HG02943 (cell line): Measurements from ENCODE around the gene TSC22D3.

ENCODE experiments used
- ATAC-seq: cut with Tn5 transposase; IDR thresholded peaks from one replicate; pipeline ENCODE4 v1.9.1; 2021; ENCODE audit warnings: mild to moderate bottlenecking, low read depth, moderate library complexity; ENCODE audit not compliant: unreplicated experiment

The TSC22D3 gene

GRCh38 chrX:107763647-107764046 lies 11.9 kb downstream of the TSC22D3 start:
- ATAC-seq: no peak

- no peak for ATAC-seq
Measured at GRCh38 chrX:107760304-107761077, 15.1 kb downstream of the TSC22D3 start.

- ATAC-seq: no peak
Measured at GRCh38 chrX:107758231-107758766, 17.3 kb downstream of the TSC22D3 start.

GRCh38 chrX:107755721-107756120 lies 19.9 kb downstream of the TSC22D3 start:
- no peak for ATAC-seq

- ATAC-seq: no peak
Measured at GRCh38 chrX:107753187-107753586, 22.4 kb downstream of the TSC22D3 start.

- no peak for ATAC-seq
Measured at GRCh38 chrX:107752714-107753113, 22.9 kb downstream of the TSC22D3 start.

- no peak for ATAC-seq
Measured at GRCh38 chrX:107752043-107752442, 23.5 kb downstream of the TSC22D3 start.

GRCh38 chrX:107750861-107751445 lies 24.6 kb downstream of the TSC22D3 start:
- no peak for ATAC-seq

GRCh38 chrX:107750263-107750662 lies 25.3 kb downstream of the TSC22D3 start:
- ATAC-seq: no peak

- no peak for ATAC-seq
Measured at GRCh38 chrX:107748506-107748905, 27.1 kb downstream of the TSC22D3 start.

GRCh38 chrX:107747596-107748161 lies 27.9 kb downstream of the TSC22D3 start:
- no peak for ATAC-seq

GRCh38 chrX:107744868-107745267 lies 30.7 kb downstream of the TSC22D3 start:
- no peak for ATAC-seq

GRCh38 chrX:107743995-107744394 lies 31.6 kb downstream of the TSC22D3 start:
- no peak for ATAC-seq

- no peak for ATAC-seq
Measured at GRCh38 chrX:107742700-107743191, 32.8 kb downstream of the TSC22D3 start.

- peak; percentile 20 for ATAC-seq
Measured at GRCh38 chrX:107741404-107741790, 34.2 kb downstream of the TSC22D3 start.

GRCh38 chrX:107739541-107739940 lies 36.0 kb downstream of the TSC22D3 start:
- ATAC-seq: no peak

GRCh38 chrX:107738768-107739167 lies 36.8 kb downstream of the TSC22D3 start:
- no peak for ATAC-seq

GRCh38 chrX:107738272-107738671 lies 37.3 kb downstream of the TSC22D3 start:
- ATAC-seq: no peak

- no peak for ATAC-seq
Measured at GRCh38 chrX:107736781-107737531, 38.6 kb downstream of the TSC22D3 start.

- ATAC-seq: no peak
Measured at GRCh38 chrX:107734646-107735045, 40.9 kb downstream of the TSC22D3 start.

- no peak for ATAC-seq
Measured at GRCh38 chrX:107733686-107734085, 41.9 kb downstream of the TSC22D3 start.
